Measurements from ENCODE around the gene SMIM21.

Gene SMIM21

GRCh38 chr18:75467851-75468250 is 40.3 kb upstream of the SMIM21 start:
- no peak overlapping the region for H3K27ac ChIP-seq
- TF ChIP-seq CTCF (conservative IDR thresholded peaks at IDR 0.05), result no peak
- TF ChIP-seq ZFX (IDR thresholded peaks at IDR 0.05), result no peak

DNA sequence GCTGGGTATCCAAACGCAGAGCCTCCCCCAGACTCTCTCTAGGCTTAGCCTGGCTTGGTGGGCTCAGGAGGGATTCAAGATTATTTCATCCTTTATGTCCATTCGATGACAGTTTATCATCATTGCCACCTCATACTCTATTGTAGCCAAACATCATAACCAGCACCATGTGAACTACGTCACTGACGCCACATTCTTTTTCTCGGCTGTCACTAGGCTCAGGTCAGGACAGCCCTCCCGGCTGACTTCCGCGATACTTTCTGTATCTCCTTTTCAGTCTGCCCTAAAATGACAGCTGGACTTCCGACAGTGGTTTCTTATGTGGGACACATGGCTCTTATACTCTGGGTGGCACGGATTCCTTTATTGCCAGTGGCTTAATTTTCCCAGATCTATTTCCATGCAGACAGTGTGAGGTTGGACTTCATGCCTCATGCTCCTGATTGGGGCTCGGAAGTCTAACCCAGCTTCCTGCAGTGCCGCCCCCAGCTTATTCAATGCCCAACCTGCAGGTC is 39.8 kb upstream of the SMIM21 start:
- TF ChIP-seq ZFX (IDR thresholded peaks at IDR 0.05) (no peak), CTCF (conservative IDR thresholded peaks at IDR 0.05) (no peak)

GRCh38 chr18:75464356-75464755 is 36.9 kb upstream of the SMIM21 start:
- no peak overlapping the region for H3K27ac ChIP-seq
- TF ChIP-seq ZFX (IDR thresholded peaks at IDR 0.05) (no peak), CTCF (conservative IDR thresholded peaks at IDR 0.05) (no peak)

More for the DNA sequence above, 39.8 kb upstream of the SMIM21 start:
- H3K27ac ChIP-seq, result no peak overlapping the region

DNA sequence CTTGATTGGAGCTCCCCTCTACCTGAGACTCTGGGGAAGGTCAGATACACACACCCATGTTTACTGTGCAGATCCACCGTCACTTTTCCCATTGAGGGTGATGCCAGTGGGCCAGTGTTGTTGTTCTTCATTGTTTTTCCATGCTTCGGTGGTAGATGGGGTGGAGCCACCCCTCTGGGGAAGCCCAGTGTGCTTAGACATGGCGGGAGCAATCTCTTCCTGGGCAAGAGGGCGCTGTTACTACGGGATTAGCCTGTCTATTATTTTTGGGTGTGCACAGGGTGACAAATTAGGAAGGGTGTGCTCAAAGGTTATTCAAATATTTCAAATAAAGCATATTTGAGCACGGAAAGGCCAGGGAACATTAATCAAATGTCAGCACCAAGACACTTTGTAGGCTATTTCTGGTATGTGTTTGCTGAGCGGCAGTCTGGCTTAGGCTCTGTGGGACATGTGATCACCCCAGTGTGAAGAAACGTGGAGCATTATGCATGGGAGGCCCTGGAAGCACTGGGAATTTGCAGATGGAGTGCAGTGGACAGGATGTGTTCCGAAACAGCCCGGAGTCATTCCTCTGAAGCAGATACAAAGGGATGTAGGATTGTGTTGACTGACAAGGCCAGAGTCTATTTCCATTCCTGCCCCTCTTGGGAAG is 34.8 kb upstream of the SMIM21 start:
- TF ChIP-seq ZFX (IDR thresholded peaks at IDR 0.05) (no peak), CTCF (conservative IDR thresholded peaks at IDR 0.05) (no peak)
- H3K27ac ChIP-seq, result no peak overlapping the region

GRCh38 chr18:75456199-75456631 is 28.7 kb upstream of the SMIM21 start:
- H3K27ac ChIP-seq, result no peak overlapping the region
- TF ChIP-seq ZFX (IDR thresholded peaks at IDR 0.05), result no peak
- TF ChIP-seq CTCF (conservative IDR thresholded peaks at IDR 0.05), result no peak

DNA sequence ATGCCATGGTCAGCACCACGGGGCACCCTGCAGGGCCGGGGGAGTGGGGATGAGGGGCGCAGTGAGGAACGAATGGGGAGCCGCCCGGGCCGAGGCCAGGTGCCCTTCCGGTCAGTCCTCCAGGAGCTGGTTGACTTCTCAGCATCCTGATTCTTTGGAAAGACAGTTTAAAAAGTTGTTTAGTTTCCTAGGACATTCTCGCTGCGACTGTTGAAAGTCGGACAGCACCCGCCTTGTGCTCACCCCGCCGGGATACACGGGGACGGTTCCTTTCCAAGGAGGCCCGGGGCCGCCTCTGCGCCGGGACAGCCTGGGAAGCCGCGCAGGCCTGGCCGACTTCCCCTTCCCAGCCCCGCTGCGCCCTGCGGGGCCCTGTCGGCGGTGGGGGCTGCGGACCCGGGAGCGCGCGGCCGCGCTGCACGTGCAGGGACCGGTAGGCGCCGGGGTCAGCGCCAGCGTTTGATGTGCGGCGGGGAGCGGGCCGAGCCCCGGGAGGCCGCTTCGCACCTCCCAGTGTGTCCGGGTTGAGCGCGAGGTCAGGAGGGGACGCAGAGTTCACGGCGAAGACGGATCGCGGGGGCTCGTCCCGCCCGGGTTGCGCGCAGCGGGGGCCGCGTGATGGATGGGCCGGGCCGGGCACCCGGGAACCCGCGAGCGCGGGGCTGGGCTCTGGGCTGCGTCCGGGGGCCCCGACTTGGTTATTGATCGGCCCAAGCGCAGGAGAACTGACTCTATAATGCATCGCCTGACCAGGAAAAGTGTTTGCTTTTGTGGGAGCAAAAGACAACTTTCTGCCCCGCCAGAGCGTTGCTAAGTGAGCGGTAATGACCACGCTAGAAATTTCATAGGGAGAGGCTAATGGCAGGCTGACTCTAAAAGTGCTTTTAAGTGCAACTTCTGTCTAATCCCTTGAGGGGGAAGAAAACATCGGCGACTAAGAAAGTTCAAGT is 28.0 kb upstream of the SMIM21 start:
- H3K27ac ChIP-seq, result no peak overlapping the region
- TF ChIP-seq ZFX (IDR thresholded peaks at IDR 0.05) (no peak), CTCF (conservative IDR thresholded peaks at IDR 0.05) (no peak)

Measured in C4-2B (cell line).